A673 (cell line): ENCODE data around the gene B4GALNT3.

Experiments used
- CTCF ChIP-seq: fragments of 300-800, 200-600 bp; sonication (generic); conservative IDR thresholded peaks from 2 replicates; pipeline ENCODE4 v1.5.1; 2017; ENCODE audit warnings: low read depth, mild to moderate bottlenecking, antibody characterized with exemption, low read length, moderate library complexity, mixed read lengths
- EZH2 ChIP-seq: fragments of 200-600 bp; sonication (generic); IDR thresholded peaks from 2 replicates; pipeline ENCODE4 v1.6.1; 2017; ENCODE audit warnings: borderline replicate concordance, low read depth, mild to moderate bottlenecking, mixed read lengths, antibody characterized with exemption, low read length; ENCODE audit not compliant: poor library complexity, severe bottlenecking

GRCh38 chr12:503111-503761 is 43.5 kb downstream of the B4GALNT3 start:
- TF ChIP-seq CTCF (no peak), EZH2 (no peak)
